Pancreas (tissue), 10 donors: ENCODE measurements around the gene CSTPP1. TPM values are rescaled to one million over a fixed set of nuclear protein-coding genes. Genes with fewer than 3 reads are reported as not detected.

Experiments
- ATAC-seq, 4 donors: fragments of 200-7000 bp; cut with Tn5 transposase; one replicate each; pipeline versions ENCODE4 v1.8.0 to v1.9.1; 2020; ENCODE audit warnings: mild to moderate bottlenecking in 4 of 4, moderate library complexity in 4 of 4
- DNase-seq, 6 donors: peaks; one replicate each; pipeline ENCODE4 v3.0.0-alpha.2; 2020
- FAIRE-seq: peaks from 2 replicates; lab custom pipeline; 2012; peaks lifted over from hg19 to GRCh38; lab: Jason Lieb, UNC
- H3K27ac ChIP-seq, 4 donors: fragments of 200-600 bp; sonication (generic); 1 replicate in 3 of 4; 2 replicates in 1 of 4; pipeline versions ENCODE4 v1.5.0 to v1.8.0; 2020
- H3K27me3 ChIP-seq, 4 donors: fragments of 200-600 bp; one replicate each; pipeline ENCODE4 v1.8.0; 2021
- H3K36me3 ChIP-seq, 3 donors: fragments of 200-600 bp; sonication (generic) in 1 of 3; one replicate each; pipeline versions ENCODE4 v1.5.0 to v1.8.0; 2020 to 2021
- H3K4me1 ChIP-seq, 3 donors: fragments of 200-600 bp; one replicate each; pipeline ENCODE4 v1.8.0; 2021
- H3K4me3 ChIP-seq, 4 donors: fragments of 200-600 bp; sonication (generic) in 2 of 4; one replicate each; pipeline versions ENCODE4 v1.5.0 to v1.8.0; 2020 to 2021
- H3K9me3 ChIP-seq, 4 donors: fragments of 200-600 bp; one replicate each; pipeline ENCODE4 v1.8.0; 2021
- WGBS, 2 donors: extraction: QIAGEN DNeasy Blood & Tissue Kit; methylation state at CpG; one replicate each; pipeline ENCODE4 v1.1.7; 2013; 5-methylcytosine and 5-hydroxymethylcytosine counted together
- intact Hi-C, 3 donors: fragments of 100-400 bp; cut with DNase I; formaldehyde crosslinking; loops; one replicate each; pipeline versions ENCODE4 v1.11.1 to v1.14.2; 2022
- polyA plus RNA-seq, 2 donors: library from polyadenylated mRNA; stranded (reverse); fragments of 200-250 nt; gene quantifications; one replicate each; pipeline ENCODE4 v1.2.3, GENCODE V29; 2013
- total RNA-seq, 6 donors: library from RNA; stranded (reverse); fragmentation: NEBNext Ultra II Directional in 4 of 6; extraction: Animal tissue kit (Norgen Biotek cat#: 25700) in 4 of 6; gene quantifications; one replicate each; pipeline versions ENCODE4 v1.2.1 to v1.2.4, GENCODE V29; 2021 to 2023
- TF ChIP-seq, protein P1 (sequence below), 4 donors: fragments of 200-600 bp; sonication (generic) in 3 of 4; IDR thresholded peaks; one replicate each; pipeline versions ENCODE4 v1.5.0 to v1.8.0; 2021; ENCODE audit warnings: antibody characterized with exemption in 4 of 4
- donor health status: healthy with polysubstance abuse.
- donor health status: DM: no; HTN: no; CAD: no; lungs with moderate emphysema.
- donor health status: DM: no; HTN: no; CAD: no.
- donor health status: control.
- donor health status: control.
- donor health status: Bipolar disorder and iron deficiency.
- donor health status: DM: yes; HTN: yes; CAD: no.
- donor health status: DM: no; HTN: no; CAD: no.
- donor health status: DM: no; HTN: no; CAD: no.
- donor health status: DM: yes; HTN: yes; CAD: no.

CSTPP1 gene
- total and polyA plus RNA-seq, 8 donors: 9.7 to 23.6 (median 14.0) TPM

- TF ChIP-seq, protein P1, sequence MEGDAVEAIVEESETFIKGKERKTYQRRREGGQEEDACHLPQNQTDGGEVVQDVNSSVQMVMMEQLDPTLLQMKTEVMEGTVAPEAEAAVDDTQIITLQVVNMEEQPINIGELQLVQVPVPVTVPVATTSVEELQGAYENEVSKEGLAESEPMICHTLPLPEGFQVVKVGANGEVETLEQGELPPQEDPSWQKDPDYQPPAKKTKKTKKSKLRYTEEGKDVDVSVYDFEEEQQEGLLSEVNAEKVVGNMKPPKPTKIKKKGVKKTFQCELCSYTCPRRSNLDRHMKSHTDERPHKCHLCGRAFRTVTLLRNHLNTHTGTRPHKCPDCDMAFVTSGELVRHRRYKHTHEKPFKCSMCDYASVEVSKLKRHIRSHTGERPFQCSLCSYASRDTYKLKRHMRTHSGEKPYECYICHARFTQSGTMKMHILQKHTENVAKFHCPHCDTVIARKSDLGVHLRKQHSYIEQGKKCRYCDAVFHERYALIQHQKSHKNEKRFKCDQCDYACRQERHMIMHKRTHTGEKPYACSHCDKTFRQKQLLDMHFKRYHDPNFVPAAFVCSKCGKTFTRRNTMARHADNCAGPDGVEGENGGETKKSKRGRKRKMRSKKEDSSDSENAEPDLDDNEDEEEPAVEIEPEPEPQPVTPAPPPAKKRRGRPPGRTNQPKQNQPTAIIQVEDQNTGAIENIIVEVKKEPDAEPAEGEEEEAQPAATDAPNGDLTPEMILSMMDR (IDR thresholded peaks at IDR 0.05): no peak
- no peaks in the 10 kb centered on the region for H3K36me3 ChIP-seq
- no peak for ATAC-seq
- H3K4me1 ChIP-seq: peaks cover 6 to 17% (median 10%) of the 10 kb centered on the region in 3 donors
- H3K27ac ChIP-seq: peak overlapping the region in 1 of 4 donors; percentile 22
- no peak overlapping the region for H3K4me3 ChIP-seq
- no peaks in the 10 kb centered on the region for H3K27me3 ChIP-seq
- intact Hi-C loops: no loop called here
- no peaks in the 10 kb centered on the region for H3K9me3 ChIP-seq
- FAIRE-seq: no peak
- DNase-seq: no peak
Measured at GRCh38 chr11:47099918-47100315, 163.4 kb downstream of the CSTPP1 start.

DNA sequence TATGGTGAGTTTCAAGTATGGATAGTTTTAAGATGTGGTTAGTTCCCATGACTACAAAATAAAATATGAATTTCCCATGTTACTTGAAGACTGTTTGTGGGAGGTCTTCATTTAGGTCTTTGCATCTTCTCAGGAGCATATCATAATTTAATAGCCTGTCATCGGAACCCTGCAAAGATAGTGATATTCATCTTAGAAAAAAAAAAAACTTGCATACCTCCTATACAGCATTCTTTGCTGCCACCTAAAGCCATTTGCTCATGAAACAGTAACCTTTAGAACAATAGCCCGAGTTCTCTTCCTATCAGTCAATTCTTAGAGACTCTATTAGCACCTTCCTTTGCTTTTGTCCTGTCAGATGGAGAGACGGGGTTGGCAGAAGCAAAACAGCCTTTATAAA lies 164.8 kb downstream of the CSTPP1 start:
- Histone ChIP-seq H3K36me3 (no peaks in the 10 kb centered on the region), H3K4me3 (no peak overlapping the region), H3K9me3 (no peaks in the 10 kb centered on the region), H3K27me3 (no peaks in the 10 kb centered on the region), H3K27ac (no peak overlapping the region), H3K4me1 (peaks cover 6 to 14% (median 10%) of the 10 kb centered on the region in 3 donors)
- TF ChIP-seq, protein P1 (IDR thresholded peaks at IDR 0.05): no peak
- no peak for ATAC-seq
- DNase-seq: no peak
- intact Hi-C loops: no loop called here
- no peak for FAIRE-seq
- 91 to 96% methylated on average over 3 of the region's 3 CpGs for WGBS, 2 donors

DNA sequence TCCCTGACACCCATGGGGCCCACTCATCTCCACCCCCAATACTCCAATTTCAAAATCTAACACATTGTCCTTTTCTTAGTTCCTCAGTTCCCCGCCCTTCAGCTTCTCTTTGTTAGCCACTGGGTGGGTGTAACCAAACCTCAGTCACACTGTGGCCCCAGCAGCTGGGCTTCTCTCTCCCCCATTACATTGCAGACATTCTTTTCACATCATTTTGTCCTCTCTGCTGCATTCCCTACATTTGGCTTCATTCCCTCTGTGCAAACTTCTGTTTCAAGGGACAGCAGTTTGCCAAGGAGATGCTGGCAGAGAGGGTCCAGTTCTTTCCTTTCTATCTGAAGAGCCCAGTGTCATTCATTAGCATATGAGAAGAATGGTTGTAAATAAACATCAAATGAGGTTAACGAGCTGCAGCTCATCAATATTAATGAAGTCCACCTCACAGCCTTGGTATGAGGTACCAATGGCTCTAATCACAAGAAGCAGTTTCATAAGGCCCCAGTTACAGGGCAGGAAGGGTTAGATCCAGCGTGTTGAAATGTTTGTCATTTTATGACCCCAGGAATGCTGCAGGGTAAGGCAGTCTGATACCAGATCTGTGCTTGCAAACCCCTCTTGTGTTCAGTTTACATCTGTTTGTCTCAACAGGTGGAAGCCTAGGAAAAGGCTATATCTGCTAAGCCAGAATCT lies 167.8 kb downstream of the CSTPP1 start:
- no peak for ATAC-seq
- no peak for DNase-seq
- TF ChIP-seq, protein P1 (IDR thresholded peaks at IDR 0.05): no peak
- Histone ChIP-seq H3K36me3 (no peaks in the 10 kb centered on the region), H3K9me3 (no peaks in the 10 kb centered on the region), H3K4me3 (no peak overlapping the region), H3K4me1 (peaks cover 0 to 10% (median 7%) of the 10 kb centered on the region in 3 donors), H3K27ac (no peak overlapping the region), H3K27me3 (no peaks in the 10 kb centered on the region)
- 86 to 92% methylated on average over 3 of the region's 3 CpGs for WGBS, 2 donors
- no peak for FAIRE-seq
- intact Hi-C loops: no loop called here

DNA sequence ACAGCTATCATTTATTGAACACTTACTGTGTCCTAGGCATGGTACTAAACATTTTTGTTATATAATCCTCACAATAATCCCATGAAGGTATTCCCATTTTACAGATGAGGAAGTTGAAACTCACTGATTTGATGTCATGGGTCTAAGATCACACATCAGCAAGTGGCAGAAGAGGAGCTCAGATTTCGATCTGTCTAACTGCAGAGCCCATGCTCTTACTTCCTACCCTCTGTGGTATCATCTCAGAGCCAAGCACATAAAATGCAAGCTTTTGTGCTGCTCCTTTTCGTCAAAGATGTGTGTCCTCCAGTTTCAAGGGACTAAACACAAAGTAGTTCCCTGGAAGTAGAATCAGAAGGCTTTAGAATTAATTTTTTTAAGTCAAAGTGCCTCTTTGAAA lies 169.0 kb downstream of the CSTPP1 start:
- H3K4me3 ChIP-seq: no peak overlapping the region
- TF ChIP-seq, protein P1 (IDR thresholded peaks at IDR 0.05): no peak
- H3K4me1 ChIP-seq: peaks cover 0 to 6% (median 1%) of the 10 kb centered on the region in 3 donors
- FAIRE-seq (no peak), ATAC-seq (no peak), DNase-seq (no peak)
- no peaks in the 10 kb centered on the region for H3K9me3 ChIP-seq
- no peak overlapping the region for H3K27ac ChIP-seq
- no peaks in the 10 kb centered on the region for H3K27me3 ChIP-seq
- no peaks in the 10 kb centered on the region for H3K36me3 ChIP-seq
- intact Hi-C loops: no loop called here
- 96% methylated on average over 2 of the region's 2 CpGs for WGBS, 2 donors

DNA sequence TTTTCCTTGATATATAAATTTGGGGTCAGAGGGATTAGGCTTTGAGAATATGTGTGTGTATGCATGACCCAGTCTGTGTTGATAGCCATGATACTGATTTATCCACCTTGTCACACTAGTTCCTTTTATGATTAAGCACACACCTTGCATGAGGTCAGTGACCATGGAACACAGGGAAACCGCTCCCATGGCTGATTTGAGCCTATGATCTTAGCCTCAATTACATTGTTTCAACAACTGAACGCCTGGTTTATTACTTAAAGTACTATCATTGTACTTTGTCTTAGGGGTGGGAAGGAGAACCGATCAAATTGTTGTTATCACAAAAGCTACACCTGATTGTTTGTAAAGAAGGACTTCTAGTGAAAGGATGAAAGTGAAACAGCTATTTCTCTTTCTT lies 169.4 kb downstream of the CSTPP1 start:
- H3K36me3 ChIP-seq: no peaks in the 10 kb centered on the region
- 69 to 80% methylated on average over 3 of the region's 3 CpGs for WGBS, 2 donors
- TF ChIP-seq, protein P1 (IDR thresholded peaks at IDR 0.05): no peak
- no peaks in the 10 kb centered on the region for H3K9me3 ChIP-seq
- no peak overlapping the region for H3K27ac ChIP-seq
- no peaks in the 10 kb centered on the region for H3K27me3 ChIP-seq
- H3K4me1 ChIP-seq: peaks cover 0 to 3% (median 0%) of the 10 kb centered on the region in 3 donors
- no peak for FAIRE-seq
- H3K4me3 ChIP-seq: no peak overlapping the region
- intact Hi-C loops: no loop called here
- ATAC-seq: peak in 3 of 4 donors; percentile 37 to 48 (median 45)
- no peak for DNase-seq
